H9 (cell line): ENCODE measurements around the gene ZP3. TPM values are rescaled to one million over a fixed set of nuclear protein-coding genes. Genes with fewer than 3 reads are reported as not detected.
"Not testable (repeated sequence)": the region's sequence is repeated elsewhere in the genome, so short reads cannot be mapped to it uniquely, and the experiment has no call there.

Source experiments
- DNase-seq: peaks from one replicate; pipeline ENCODE4 v3.0.0-alpha.2; 2017
- H2AFZ ChIP-seq: one replicate; pipeline ENCODE4 v1.6.1; 2013; ENCODE audit warnings: mild to moderate bottlenecking, low read length, control low read depth, moderate library complexity
- H2AK5ac ChIP-seq: 2 replicates; pipeline ENCODE4 v1.6.1; 2013; ENCODE audit warnings: low read length, control low read depth, mixed read lengths; ENCODE audit not compliant: insufficient read length
- H2BK120ac ChIP-seq: one replicate; pipeline ENCODE4 v1.6.1; 2013; ENCODE audit warnings: low read depth, mild to moderate bottlenecking, low read length, control low read depth, inconsistent platforms; ENCODE audit not compliant: poor library complexity, severe bottlenecking
- H2BK12ac ChIP-seq: 2 replicates; pipeline ENCODE4 v1.6.1; 2013; ENCODE audit warnings: low read length, control low read depth, mixed read lengths, low read depth; ENCODE audit not compliant: insufficient read length
- H2BK15ac ChIP-seq: 2 replicates; pipeline ENCODE4 v1.6.1; 2013; ENCODE audit warnings: low read depth, low read length, control low read depth
- H2BK20ac ChIP-seq: one replicate; pipeline ENCODE4 v1.6.1; 2013; ENCODE audit warnings: low read depth, mild to moderate bottlenecking, low read length, control low read depth, inconsistent platforms; ENCODE audit not compliant: poor library complexity, severe bottlenecking
- H2BK5ac ChIP-seq: 2 replicates; pipeline ENCODE4 v1.6.1; 2013; ENCODE audit warnings: low read length, control low read depth, mixed read lengths; ENCODE audit not compliant: insufficient read length
- H3K14ac ChIP-seq: 2 replicates; pipeline ENCODE4 v1.6.1; 2013; ENCODE audit warnings: low read length, control low read depth; ENCODE audit not compliant: insufficient read depth
- H3K18ac ChIP-seq: 2 replicates; pipeline ENCODE4 v1.6.1; 2013; ENCODE audit warnings: low read depth, mild to moderate bottlenecking, mixed read lengths, low read length, control low read depth; ENCODE audit not compliant: insufficient read length
- H3K23ac ChIP-seq: 2 replicates; pipeline ENCODE4 v1.6.1; 2013; ENCODE audit warnings: low read length, control low read depth, mixed read lengths, low read depth; ENCODE audit not compliant: insufficient read length
- H3K23me2 ChIP-seq: 2 replicates; pipeline ENCODE4 v1.6.1; 2013; ENCODE audit warnings: low read depth, mild to moderate bottlenecking, mixed read lengths, low read length, control low read depth; ENCODE audit not compliant: insufficient read length, poor library complexity, severe bottlenecking
- H3K27ac ChIP-seq: 2 replicates; pipeline ENCODE4 v1.5.1; 2013; ENCODE audit warnings: low read length, control low read depth, mixed read lengths, low read depth; ENCODE audit not compliant: insufficient read length
- H3K27me3 ChIP-seq: 2 replicates; pipeline ENCODE4 v1.6.1; 2013; ENCODE audit warnings: low read length, control low read depth, inconsistent platforms; ENCODE audit not compliant: insufficient read depth
- H3K4ac ChIP-seq: 2 replicates; pipeline ENCODE4 v1.6.1; 2013; ENCODE audit warnings: low read depth, mild to moderate bottlenecking, control low read depth, inconsistent platforms, low read length, moderate library complexity
- H3K4me1 ChIP-seq: 2 replicates; pipeline ENCODE4 v1.6.1; 2013; ENCODE audit warnings: low read length, control low read depth, inconsistent platforms; ENCODE audit not compliant: insufficient read depth
- H3K4me2 ChIP-seq: 2 replicates; pipeline ENCODE4 v1.6.1; 2013; ENCODE audit warnings: low read length, control low read depth, mixed read lengths; ENCODE audit not compliant: insufficient read length, insufficient read depth
- H3K56ac ChIP-seq: 2 replicates; pipeline ENCODE4 v1.6.1; 2013; ENCODE audit warnings: low read depth, mild to moderate bottlenecking, mixed read lengths, low read length, control low read depth; ENCODE audit not compliant: insufficient read length
- H3K79me1 ChIP-seq: 2 replicates; pipeline ENCODE4 v1.6.1; 2013; ENCODE audit warnings: low read depth, mild to moderate bottlenecking, moderate library complexity, low read length, control low read depth, inconsistent platforms; ENCODE audit not compliant: insufficient read depth, poor library complexity, severe bottlenecking
- H3K79me2 ChIP-seq: 2 replicates; pipeline ENCODE4 v1.6.1; 2013; ENCODE audit warnings: low read length, control low read depth, inconsistent platforms; ENCODE audit not compliant: insufficient read depth
- H3K9ac ChIP-seq: 2 replicates; pipeline ENCODE4 v1.6.1; 2013; ENCODE audit warnings: low read length, control low read depth, mixed read lengths; ENCODE audit not compliant: insufficient read length; ENCODE audit errors: extremely low read depth
- H3K9me3 ChIP-seq: one replicate; pipeline ENCODE4 v1.6.1; 2013; ENCODE audit warnings: low read depth, low read length, inconsistent platforms; ENCODE audit not compliant: control insufficient read depth
- H3T11ph ChIP-seq: one replicate; pipeline ENCODE4 v1.6.1; 2013; ENCODE audit warnings: mild to moderate bottlenecking, low read length, control low read depth, inconsistent platforms
- H4K20me1 ChIP-seq: one replicate; pipeline ENCODE4 v1.6.1; 2013; ENCODE audit not compliant: control insufficient read depth, insufficient read length, insufficient read depth
- H4K5ac ChIP-seq: 2 replicates; pipeline ENCODE4 v1.6.1; 2013; ENCODE audit warnings: low read depth, mild to moderate bottlenecking, mixed read lengths, low read length, control low read depth; ENCODE audit not compliant: insufficient read length
- H4K8ac ChIP-seq: replicated peaks from 2 replicates; pipeline ENCODE4 v1.6.1; 2013; ENCODE audit warnings: low read length, control low read depth, mixed read lengths, low read depth; ENCODE audit not compliant: insufficient read length
- H4K91ac ChIP-seq: 2 replicates; pipeline ENCODE4 v1.6.1; 2013; ENCODE audit warnings: low read depth, mild to moderate bottlenecking, moderate library complexity, mixed read lengths, low read length, control low read depth; ENCODE audit not compliant: insufficient read length
- H3K27ac Mint-ChIP-seq, 3 experiments: 2 replicates in 2 of 3; 3 replicates in 1 of 3; pipeline ENCODE4 v1.8.0; 2020 to 2021; ENCODE audit warnings: mixed read lengths in 3 of 3, mild to moderate bottlenecking in 1 of 3, moderate library complexity in 1 of 3
- H3K27me3 Mint-ChIP-seq: 2 replicates; pipeline ENCODE4 v1.8.0; 2021; ENCODE audit warnings: low read depth, mild to moderate bottlenecking, moderate library complexity, mixed read lengths
- H3K36me3 Mint-ChIP-seq, 3 experiments: 2 replicates in 2 of 3; 3 replicates in 1 of 3; pipeline ENCODE4 v1.8.0; 2020 to 2021; ENCODE audit warnings: low read depth in 3 of 3, mixed read lengths in 3 of 3; ENCODE audit not compliant: insufficient read depth in 1 of 3
- H3K4me1 Mint-ChIP-seq, 2 experiments: 2 replicates each; pipeline ENCODE4 v1.8.0; 2020; ENCODE audit warnings: mixed read lengths in 2 of 2
- H3K4me3 Mint-ChIP-seq, 2 experiments: 2 replicates in 1 of 2; 3 replicates in 1 of 2; pipeline ENCODE4 v1.8.0; 2020 to 2021; ENCODE audit warnings: mild to moderate bottlenecking in 2 of 2, mixed read lengths in 2 of 2, moderate library complexity in 1 of 2
- H3K9me3 Mint-ChIP-seq, 2 experiments: 2 replicates in 1 of 2; 3 replicates in 1 of 2; pipeline ENCODE4 v1.8.0; 2020; ENCODE audit warnings: mild to moderate bottlenecking in 2 of 2, mixed read lengths in 2 of 2, moderate library complexity in 1 of 2
- WGBS: extraction: QIAGEN DNeasy Blood & Tissue Kit; methylation state at CpG from one replicate; pipeline ENCODE4 v1.1.7; 2013; ENCODE audit warnings: missing lambda C conversion rate, low lambda C conversion rate, mixed read lengths; ENCODE audit not compliant: insufficient read length; ENCODE audit errors: extremely low coverage; 5-methylcytosine and 5-hydroxymethylcytosine counted together
- total RNA-seq: library from RNA; stranded (reverse); gene quantifications from 2 replicates; pipeline ENCODE4 v1.2.1, GENCODE V29; 2021

ZP3 gene
- total RNA-seq, 1 experiment from 2014 or later: 1.3 TPM

DNA sequence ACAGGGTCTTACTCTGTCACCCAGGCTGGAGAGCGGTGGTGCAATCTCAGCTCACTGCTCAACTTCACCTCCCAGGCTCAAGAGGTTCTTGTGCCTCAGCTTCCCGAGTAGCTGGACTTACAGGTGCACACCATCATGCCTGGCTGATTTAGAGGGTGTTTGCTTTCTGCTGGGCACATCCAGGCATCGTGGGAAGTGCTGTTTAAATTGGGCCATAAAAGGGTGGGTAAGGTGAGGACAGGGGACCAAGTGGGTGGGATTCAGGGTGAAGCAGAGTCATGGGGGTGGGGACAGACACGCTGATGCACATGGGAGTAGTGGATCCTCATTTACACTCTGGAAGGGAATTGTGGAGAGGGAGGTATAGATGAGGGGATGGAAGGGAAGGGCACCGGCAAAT is 40.2 kb downstream of the ZP3 start:
- H3K79me2 ChIP-seq, H2AK5ac ChIP-seq, H2BK15ac ChIP-seq, DNase-seq, H3K27ac Mint-ChIP-seq, H3K27me3 ChIP-seq, H3K4me2 ChIP-seq, H3K27ac ChIP-seq, H3K23me2 ChIP-seq, H3K36me3 Mint-ChIP-seq, H2BK20ac ChIP-seq, H3K4ac ChIP-seq, H3K9ac ChIP-seq, H2BK5ac ChIP-seq, H3K9me3 Mint-ChIP-seq, H3K27me3 Mint-ChIP-seq, H3K4me1 ChIP-seq, H3K9me3 ChIP-seq, H3K79me1 ChIP-seq, H2BK12ac ChIP-seq, H4K91ac ChIP-seq, H4K8ac ChIP-seq, H4K20me1 ChIP-seq, H3K18ac ChIP-seq, H3K56ac ChIP-seq, H4K5ac ChIP-seq, H3K4me1 Mint-ChIP-seq, H3K14ac ChIP-seq, H2AFZ ChIP-seq, H3T11ph ChIP-seq, H2BK120ac ChIP-seq, H3K4me3 Mint-ChIP-seq, H3K23ac ChIP-seq: not testable (repeated sequence)
- no CpG with 5 or more reads among the region's 5 CpGs for WGBS

GRCh38 chr7:76465950-76466349 is 41.2 kb downstream of the ZP3 start:
- H3K27me3 ChIP-seq, H3K9me3 ChIP-seq, H3K56ac ChIP-seq, H2BK120ac ChIP-seq, H3K4ac ChIP-seq, H3K79me1 ChIP-seq, H3K9me3 Mint-ChIP-seq, H2BK5ac ChIP-seq, H4K91ac ChIP-seq, H3K4me2 ChIP-seq, H3K14ac ChIP-seq, H4K20me1 ChIP-seq, H3K4me3 Mint-ChIP-seq, H2AFZ ChIP-seq, H3T11ph ChIP-seq, H3K27ac Mint-ChIP-seq, H3K27ac ChIP-seq, H3K27me3 Mint-ChIP-seq, H2BK20ac ChIP-seq, H4K5ac ChIP-seq, H2BK12ac ChIP-seq, H3K4me1 Mint-ChIP-seq, H3K18ac ChIP-seq, DNase-seq, H3K79me2 ChIP-seq, H4K8ac ChIP-seq, H2AK5ac ChIP-seq, H3K23ac ChIP-seq, H2BK15ac ChIP-seq, H3K4me1 ChIP-seq, H3K36me3 Mint-ChIP-seq, H3K9ac ChIP-seq, H3K23me2 ChIP-seq: not testable (repeated sequence)
- no CpG with 5 or more reads among the region's 8 CpGs for WGBS
